OCI-LY7 (cell line): Measurements from ENCODE around the gene SUCLA2. TPM values are rescaled to one million over a fixed set of nuclear protein-coding genes. Genes with fewer than 3 reads are reported as not detected.

Experiments
- BruUV-seq: library from RNA; stranded (reverse); fragments of 400-500 nt; replicated peaks from 2 replicates; lab custom pipeline; 2021; lab: Mats Ljungman, UMichigan
- CTCF ChIA-PET: fragments of 300-600 bp; sonication (Branson Sonifier 250); formaldehyde crosslinking; loops from one replicate; lab custom pipeline; 2022; ENCODE audit warnings: antibody characterized with exemption; ENCODE audit not compliant: unreplicated experiment; lab: Charles Lee
- POLR2A ChIA-PET: fragments of 300-600 bp; sonication (Branson Sonifier 250); formaldehyde crosslinking; loops from one replicate; lab custom pipeline; 2022; ENCODE audit warnings: antibody characterized with exemption; lab: Charles Lee
- DNase-seq: peaks from one replicate; pipeline ENCODE4 v3.0.0-alpha.2; 2015; ENCODE audit warnings: low spot score
- H2AFZ ChIP-seq: fragments of 200-600 bp; sonication (generic), shearing (Covaris generic); 2 replicates; pipeline ENCODE4 v1.6.1; 2014; ENCODE audit warnings: mild to moderate bottlenecking, antibody characterized with exemption, low read length, moderate library complexity
- H3K27ac ChIP-seq: fragments of 200-600 bp; sonication (generic); 2 replicates; pipeline ENCODE4 v1.5.1; 2014; ENCODE audit warnings: mixed run types, low read depth, mild to moderate bottlenecking, moderate library complexity, low read length, inconsistent platforms; ENCODE audit not compliant: poor library complexity, severe bottlenecking
- H3K36me3 ChIP-seq: fragments of 200-600 bp; sonication (generic); 2 replicates; pipeline ENCODE4 v1.6.1; 2014; ENCODE audit warnings: mild to moderate bottlenecking, antibody characterized with exemption, low read length, moderate library complexity, mixed read lengths; ENCODE audit not compliant: insufficient read depth
- H3K4me1 ChIP-seq: fragments of 200-600 bp; sonication (generic); 2 replicates; pipeline ENCODE4 v1.5.1; 2014; ENCODE audit warnings: mild to moderate bottlenecking, low read length; ENCODE audit not compliant: insufficient read depth, poor library complexity, severe bottlenecking
- H3K4me2 ChIP-seq: fragments of 200-600 bp; sonication (generic); 2 replicates; pipeline ENCODE4 v1.6.1; 2014; ENCODE audit warnings: mild to moderate bottlenecking, low read length
- H3K4me3 ChIP-seq: fragments of 200-600 bp; sonication (generic); 2 replicates; pipeline ENCODE4 v1.5.1; 2014; ENCODE audit warnings: mild to moderate bottlenecking, low read depth, low read length; ENCODE audit not compliant: poor library complexity, severe bottlenecking
- H3K79me2 ChIP-seq: fragments of 200-600 bp; sonication (generic); 2 replicates; pipeline ENCODE4 v1.6.1; 2016; ENCODE audit warnings: low read depth, mild to moderate bottlenecking, low read length, moderate library complexity, mixed read lengths; ENCODE audit not compliant: insufficient read depth
- H3K9me2 ChIP-seq: fragments of 200-600 bp; sonication (generic); 2 replicates; pipeline ENCODE4 v1.6.1; 2016; ENCODE audit warnings: mild to moderate bottlenecking, low read length, mixed read lengths; ENCODE audit not compliant: insufficient read depth
- H3K9me3 ChIP-seq: fragments of 200-600 bp; sonication (generic); 2 replicates; pipeline ENCODE4 v1.6.1; 2014; ENCODE audit warnings: mild to moderate bottlenecking, mixed run types, low read length, mixed read lengths
- H4K20me1 ChIP-seq: fragments of 200-600 bp; sonication (generic); 2 replicates; pipeline ENCODE4 v1.6.1; 2014; ENCODE audit warnings: mild to moderate bottlenecking, antibody characterized with exemption, low read length, moderate library complexity, mixed read lengths; ENCODE audit not compliant: insufficient read depth
- EZH2phosphoT487 ChIP-seq: fragments of 200-600 bp; sonication (generic); IDR thresholded peaks from 2 replicates; pipeline ENCODE4 v1.6.1; 2018; ENCODE audit warnings: low read depth, borderline replicate concordance, mild to moderate bottlenecking, mixed run types, antibody characterized with exemption, low read length, moderate library complexity, mixed read lengths
- intact Hi-C: fragments of 100-400 bp; cut with micrococcal nuclease; formaldehyde crosslinking; loops from one replicate; pipeline ENCODE4 v1.10.0; 2022; ENCODE audit not compliant: unreplicated experiment
- total RNA-seq, 2 experiments: library from RNA; depleted of rRNA in 1 of 2; stranded (reverse); fragments of >200 nt in 1 of 2; shearing (Covaris generic) in 1 of 2; gene quantifications; 2 replicates each; pipeline ENCODE4 v1.2.3, GENCODE V29; 2014 to 2022
- TF ChIP-seq, protein P1 (sequence below): fragments of 200-600 bp; sonication (generic); conservative IDR thresholded peaks from 2 replicates; pipeline ENCODE4 v1.5.1; 2014; ENCODE audit warnings: mild to moderate bottlenecking, antibody characterized with exemption, low read length, moderate library complexity, mixed read lengths

The SUCLA2 gene
- total RNA-seq, 2 experiments from 2014 or later = 22.9 to 46.7 TPM

DNA sequence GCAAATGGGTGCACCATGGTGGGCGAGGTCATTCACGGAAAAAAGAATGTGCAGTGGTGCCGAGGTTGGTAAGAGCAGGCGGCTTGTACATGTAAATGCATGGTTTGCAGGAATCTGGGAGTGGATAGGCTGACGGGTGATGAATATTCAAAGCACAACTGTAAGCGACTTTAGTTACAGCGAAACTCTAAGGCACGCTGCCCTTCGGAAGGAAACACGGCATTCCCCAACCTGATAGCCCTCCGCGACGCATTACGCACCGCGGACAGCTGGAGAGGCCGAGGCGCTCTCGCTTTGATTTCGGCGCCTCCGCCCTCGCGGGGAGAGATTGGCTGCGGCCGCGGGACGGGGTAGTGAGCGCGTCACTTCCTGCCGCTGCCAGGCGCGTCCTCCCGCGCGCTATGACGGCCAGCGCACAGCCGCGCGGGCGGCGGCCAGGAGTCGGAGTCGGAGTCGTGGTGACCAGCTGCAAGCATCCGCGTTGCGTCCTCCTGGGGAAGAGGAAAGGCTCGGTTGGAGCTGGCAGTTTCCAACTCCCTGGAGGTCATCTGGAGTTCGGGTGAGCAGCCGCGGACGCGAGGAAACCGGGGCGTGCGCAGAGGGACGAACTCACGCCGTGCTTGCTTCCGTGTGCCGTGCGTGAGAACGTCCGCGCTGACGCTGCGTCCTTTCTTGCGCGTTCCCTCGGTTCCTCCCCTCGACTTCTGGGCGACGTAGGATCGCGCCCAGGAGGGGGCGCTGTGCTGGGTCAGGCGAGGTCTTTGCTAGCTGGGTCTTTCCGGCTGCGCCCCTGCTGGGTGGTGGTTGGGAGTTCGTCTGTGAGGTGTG is 36.5 kb upstream of the SUCLA2 start, which contains the start of gene NUDT15:
TSS of gene NUDT15 (plus strand) at position 381 of the 828 bp plus-strand sequence. CDS start at position 402, 21 bp downstream.
- Histone ChIP-seq H3K4me2 (peak within 1 kb of the TSS; percentile 86), H3K4me3 (peak within 1 kb of the TSS; percentile 78), H3K27ac (peak within 1 kb of the TSS; percentile 89), H4K20me1 (no peaks in the 10 kb centered on the region), H3K4me1 (peaks cover 27% of the 10 kb centered on the region), H3K36me3 (peaks cover 57% of the 10 kb centered on the region), H3K9me2 (no peaks in the 10 kb centered on the region), H3K9me3 (peaks cover 15% of the 10 kb centered on the region; the same call in 1 of the 2 replicates), H3K79me2 (peaks cover 34% of the 10 kb centered on the region; the same call in 1 of the 2 replicates), H2AFZ (peak within 1 kb of the TSS; percentile 59)
- no TSS peak for BruUV-seq
- CTCF ChIA-PET = interaction anchor here (0.6 to 1.7 kb wide), 7 partner anchors 9 to 541 kb away, joined by 3 to 8 read pairs (median 3); partner anchors contain the start of genes MED4 and SUCLA2
- DNase-seq = peak; percentile 98
- intact Hi-C loops = loop anchor here (2.0 to 5.0 kb wide), 4 partner anchors 37 to 525 kb away; partner anchors contain the start of genes RB1 and SUCLA2
- TF ChIP-seq EZH2phosphoT487 = no peak
- TF ChIP-seq, protein P1, sequence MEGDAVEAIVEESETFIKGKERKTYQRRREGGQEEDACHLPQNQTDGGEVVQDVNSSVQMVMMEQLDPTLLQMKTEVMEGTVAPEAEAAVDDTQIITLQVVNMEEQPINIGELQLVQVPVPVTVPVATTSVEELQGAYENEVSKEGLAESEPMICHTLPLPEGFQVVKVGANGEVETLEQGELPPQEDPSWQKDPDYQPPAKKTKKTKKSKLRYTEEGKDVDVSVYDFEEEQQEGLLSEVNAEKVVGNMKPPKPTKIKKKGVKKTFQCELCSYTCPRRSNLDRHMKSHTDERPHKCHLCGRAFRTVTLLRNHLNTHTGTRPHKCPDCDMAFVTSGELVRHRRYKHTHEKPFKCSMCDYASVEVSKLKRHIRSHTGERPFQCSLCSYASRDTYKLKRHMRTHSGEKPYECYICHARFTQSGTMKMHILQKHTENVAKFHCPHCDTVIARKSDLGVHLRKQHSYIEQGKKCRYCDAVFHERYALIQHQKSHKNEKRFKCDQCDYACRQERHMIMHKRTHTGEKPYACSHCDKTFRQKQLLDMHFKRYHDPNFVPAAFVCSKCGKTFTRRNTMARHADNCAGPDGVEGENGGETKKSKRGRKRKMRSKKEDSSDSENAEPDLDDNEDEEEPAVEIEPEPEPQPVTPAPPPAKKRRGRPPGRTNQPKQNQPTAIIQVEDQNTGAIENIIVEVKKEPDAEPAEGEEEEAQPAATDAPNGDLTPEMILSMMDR = peak; percentile 97
- POLR2A ChIA-PET = interaction anchor here (0.5 to 2.2 kb wide), 19 partner anchors 9 to 1051 kb away, joined by 3 to 12 read pairs (median 4); no protein-coding TSS in a partner anchor

DNA sequence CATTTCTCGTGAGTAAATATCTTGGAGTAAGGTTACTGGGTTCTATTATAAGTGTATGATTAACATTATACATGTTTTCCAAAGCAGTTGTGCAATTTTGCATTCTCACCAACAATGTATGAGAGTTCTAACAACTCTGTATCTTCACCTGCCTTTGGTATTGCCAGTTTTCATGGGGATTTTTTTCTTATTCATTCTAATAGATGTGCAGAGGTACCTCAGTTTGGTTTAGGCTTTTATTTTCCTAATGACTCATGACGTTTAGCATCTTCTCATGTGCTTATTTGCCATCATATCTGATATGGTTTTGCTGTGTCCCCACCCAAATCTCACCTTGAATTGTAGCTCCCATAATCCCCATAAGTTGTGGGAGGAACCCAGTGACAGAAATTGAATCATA is 28.8 kb upstream of the SUCLA2 start:
- no peak overlapping the region for H2AFZ ChIP-seq
- H3K4me1 ChIP-seq = no peaks in the 10 kb centered on the region
- H3K4me2 ChIP-seq = no peak overlapping the region
- H3K9me3 ChIP-seq = peaks cover 35% of the 10 kb centered on the region; the same call in 1 of the 2 replicates
- CTCF ChIA-PET = no interaction called here
- TF ChIP-seq EZH2phosphoT487 = no peak
- TF ChIP-seq, protein P1 = no peak
- H3K79me2 ChIP-seq = no peaks in the 10 kb centered on the region
- no peak for DNase-seq
- H3K27ac ChIP-seq = no peak overlapping the region
- no peaks in the 10 kb centered on the region for H3K9me2 ChIP-seq
- H3K36me3 ChIP-seq = peaks cover 60% of the 10 kb centered on the region
- POLR2A ChIA-PET = no interaction called here
- no TSS peak for BruUV-seq
- H4K20me1 ChIP-seq = no peaks in the 10 kb centered on the region
- intact Hi-C loops = no loop called here
- H3K4me3 ChIP-seq = no peak overlapping the region
